DND-41 (cell line): ENCODE results near the gene MDFI.

Experiments used
- ATAC-seq: fragments of 200-7000 bp; cut with Tn5 transposase; 3 replicates; pipeline ENCODE4 v1.9.1; 2021; ENCODE audit warnings: low read depth; ENCODE audit not compliant: insufficient read depth
- DNase-seq: peaks from one replicate; pipeline ENCODE4 v3.0.0-alpha.2; 2020
- H2AFZ ChIP-seq: 2 replicates; pipeline ENCODE4 v1.6.0; 2012; ENCODE audit warnings: low read depth, low read length
- H3K27ac ChIP-seq: 2 replicates; pipeline ENCODE4 v1.5.1; 2012; ENCODE audit warnings: low read length, inconsistent platforms
- H3K27me3 ChIP-seq: fragments of 200-600 bp; sonication (generic); 2 replicates; pipeline ENCODE4 v1.6.0; 2012; ENCODE audit warnings: low read length, mild to moderate bottlenecking, inconsistent platforms; ENCODE audit not compliant: insufficient read depth, poor library complexity
- H3K36me3 ChIP-seq: 2 replicates; pipeline ENCODE4 v1.5.1; 2012; ENCODE audit warnings: low read length, inconsistent platforms; ENCODE audit not compliant: insufficient read depth
- H3K4me1 ChIP-seq: 2 replicates; pipeline ENCODE4 v1.5.1; 2012; ENCODE audit warnings: mild to moderate bottlenecking, low read length; ENCODE audit not compliant: insufficient read depth
- H3K4me2 ChIP-seq: 2 replicates; pipeline ENCODE4 v1.6.0; 2012; ENCODE audit warnings: mild to moderate bottlenecking, moderate library complexity, low read length, inconsistent platforms; ENCODE audit not compliant: insufficient read depth
- H3K4me3 ChIP-seq, 2 experiments: fragments of 200-600 bp in 1 of 2; shearing (Covaris generic) in 1 of 2; 2 replicates each; pipeline ENCODE4 v1.5.1; 2012 to 2016; ENCODE audit warnings: inconsistent platforms in 2 of 2, low read length in 2 of 2, mild to moderate bottlenecking in 2 of 2, low read depth in 1 of 2, moderate library complexity in 1 of 2
- H3K79me2 ChIP-seq: 2 replicates; pipeline ENCODE4 v1.6.0; 2012; ENCODE audit warnings: low read length, inconsistent platforms; ENCODE audit not compliant: insufficient read depth
- H3K9ac ChIP-seq: 2 replicates; pipeline ENCODE4 v1.6.0; 2012; ENCODE audit warnings: low read depth, mild to moderate bottlenecking, inconsistent platforms, low read length, moderate library complexity
- H3K9me3 ChIP-seq: 2 replicates; pipeline ENCODE4 v1.5.1; 2012; ENCODE audit warnings: low read length, moderate library complexity, mild to moderate bottlenecking, inconsistent platforms; ENCODE audit not compliant: insufficient read depth, severe bottlenecking
- H4K20me1 ChIP-seq: 2 replicates; pipeline ENCODE4 v1.6.0; 2012; ENCODE audit warnings: low read length; ENCODE audit not compliant: insufficient read depth
- EZH2 ChIP-seq: IDR thresholded peaks from 3 replicates; pipeline ENCODE4 v1.6.1; 2012; ENCODE audit warnings: borderline replicate concordance, low read depth, mild to moderate bottlenecking, moderate library complexity, low read length, inconsistent platforms; ENCODE audit not compliant: severe bottlenecking
- TF ChIP-seq, protein P1 (sequence below): IDR thresholded peaks from 2 replicates; pipeline ENCODE4 v1.5.1; 2012; ENCODE audit warnings: borderline replicate concordance, low read length, moderate library complexity, mild to moderate bottlenecking; ENCODE audit not compliant: poor library complexity, severe bottlenecking; ENCODE audit errors: extremely low read depth

Gene MDFI

DNA sequence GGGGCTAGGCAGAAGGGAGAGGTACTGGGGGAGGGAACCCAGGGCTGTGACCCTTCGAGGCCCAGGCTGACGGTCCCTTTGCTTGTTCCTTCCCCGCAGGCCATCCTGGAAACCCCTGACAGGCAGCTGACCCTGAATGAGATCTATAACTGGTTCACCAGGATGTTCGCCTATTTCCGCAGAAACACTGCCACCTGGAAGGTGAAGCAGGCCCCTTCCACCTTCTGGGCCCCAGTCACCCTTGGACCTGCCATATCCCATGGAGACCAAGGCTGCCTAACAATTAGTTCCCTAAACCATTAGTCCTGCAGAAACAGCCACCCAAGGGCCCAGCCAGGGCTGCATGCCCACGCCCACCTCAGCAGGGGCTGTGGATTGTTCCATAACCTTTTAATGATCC is 47.1 kb upstream of the MDFI start:
- no peaks in the 10 kb centered on the region for H3K27me3 ChIP-seq
- H3K27ac ChIP-seq, result no peak overlapping the region
- H3K4me2 ChIP-seq, result no peak overlapping the region
- no peak overlapping the region for H3K4me3 ChIP-seq
- TF ChIP-seq, protein P1, sequence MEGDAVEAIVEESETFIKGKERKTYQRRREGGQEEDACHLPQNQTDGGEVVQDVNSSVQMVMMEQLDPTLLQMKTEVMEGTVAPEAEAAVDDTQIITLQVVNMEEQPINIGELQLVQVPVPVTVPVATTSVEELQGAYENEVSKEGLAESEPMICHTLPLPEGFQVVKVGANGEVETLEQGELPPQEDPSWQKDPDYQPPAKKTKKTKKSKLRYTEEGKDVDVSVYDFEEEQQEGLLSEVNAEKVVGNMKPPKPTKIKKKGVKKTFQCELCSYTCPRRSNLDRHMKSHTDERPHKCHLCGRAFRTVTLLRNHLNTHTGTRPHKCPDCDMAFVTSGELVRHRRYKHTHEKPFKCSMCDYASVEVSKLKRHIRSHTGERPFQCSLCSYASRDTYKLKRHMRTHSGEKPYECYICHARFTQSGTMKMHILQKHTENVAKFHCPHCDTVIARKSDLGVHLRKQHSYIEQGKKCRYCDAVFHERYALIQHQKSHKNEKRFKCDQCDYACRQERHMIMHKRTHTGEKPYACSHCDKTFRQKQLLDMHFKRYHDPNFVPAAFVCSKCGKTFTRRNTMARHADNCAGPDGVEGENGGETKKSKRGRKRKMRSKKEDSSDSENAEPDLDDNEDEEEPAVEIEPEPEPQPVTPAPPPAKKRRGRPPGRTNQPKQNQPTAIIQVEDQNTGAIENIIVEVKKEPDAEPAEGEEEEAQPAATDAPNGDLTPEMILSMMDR, result no peak
- no peak for TF ChIP-seq EZH2
- DNase-seq (no peak), ATAC-seq (no peak)
- no peaks in the 10 kb centered on the region for H4K20me1 ChIP-seq
- peaks cover 86% of the 10 kb centered on the region for H3K36me3 ChIP-seq
- H3K9ac ChIP-seq, result no peak overlapping the region
- no peak overlapping the region for H2AFZ ChIP-seq
- H3K79me2 ChIP-seq, result no peaks in the 10 kb centered on the region
- no peaks in the 10 kb centered on the region for H3K9me3 ChIP-seq
- H3K4me1 ChIP-seq, result no peaks in the 10 kb centered on the region

DNA sequence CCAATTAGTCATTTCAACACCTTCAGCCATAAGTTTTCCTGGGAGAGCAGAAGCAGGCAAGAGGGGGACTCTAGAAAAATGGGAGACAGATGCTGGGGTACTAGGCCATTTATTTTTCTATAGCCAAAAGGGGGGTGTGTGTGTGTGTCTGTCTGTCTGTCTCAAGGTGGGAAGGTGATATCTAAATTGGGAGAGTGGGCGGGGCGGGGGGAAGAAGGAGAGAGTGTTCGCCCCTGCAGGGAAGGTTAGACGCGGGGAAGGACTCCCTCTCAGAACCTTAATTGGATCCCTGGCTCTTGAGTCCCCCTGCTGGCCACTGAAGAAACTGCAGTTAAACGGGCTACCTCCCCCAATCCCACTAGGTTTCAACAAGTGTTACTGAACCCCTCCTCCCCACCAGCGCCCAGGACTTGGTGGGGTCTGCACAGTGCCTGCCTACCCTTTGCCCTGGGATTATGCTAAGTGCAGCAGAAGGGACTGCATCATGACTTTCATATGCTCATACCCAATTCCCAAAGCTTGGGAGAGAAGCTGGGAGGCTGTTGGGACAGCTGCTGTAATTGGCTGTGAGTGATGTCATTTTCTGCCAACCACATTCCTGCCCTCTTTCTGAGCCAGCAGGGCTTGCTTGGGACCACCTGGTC is 46.3 kb upstream of the MDFI start:
- Histone ChIP-seq H3K4me2 (no peak overlapping the region), H3K9me3 (no peaks in the 10 kb centered on the region), H3K27ac (0 out of 2 replicates have a peak overlapping the region, but pooled peaks have one; percentile 5), H2AFZ (no peak overlapping the region), H3K4me3 (no peak overlapping the region), H3K4me1 (no peaks in the 10 kb centered on the region), H3K9ac (no peak overlapping the region), H3K36me3 (peaks cover 87% of the 10 kb centered on the region), H4K20me1 (no peaks in the 10 kb centered on the region), H3K79me2 (no peaks in the 10 kb centered on the region), H3K27me3 (no peaks in the 10 kb centered on the region)
- ATAC-seq, result peak; percentile 88
- DNase-seq, result peak; percentile 82
- TF ChIP-seq EZH2, result no peak
- TF ChIP-seq, protein P1, result peak; percentile 98

DNA sequence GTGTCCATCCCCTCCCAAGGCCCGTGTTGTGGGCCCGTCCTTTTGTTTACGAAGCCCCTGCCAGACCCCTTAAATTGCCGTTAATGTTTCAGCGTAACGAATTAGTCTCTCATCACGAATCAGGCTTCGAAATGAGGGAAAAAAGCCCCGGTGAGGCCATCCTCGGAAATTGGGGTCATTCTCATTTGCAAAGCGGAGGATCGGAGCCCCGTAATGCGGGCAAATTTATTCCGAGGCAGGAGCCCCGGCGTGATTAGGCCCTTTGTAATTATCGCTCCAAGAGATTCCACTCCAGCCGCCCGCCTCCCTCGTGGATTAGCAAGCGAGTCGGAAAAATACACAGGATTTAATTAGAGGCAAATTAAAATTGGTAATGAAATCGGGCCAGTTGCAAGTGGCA is 44.9 kb upstream of the MDFI start:
- no peaks in the 10 kb centered on the region for H3K79me2 ChIP-seq
- no peak for TF ChIP-seq EZH2
- TF ChIP-seq, protein P1, result no peak
- H3K4me2 ChIP-seq, result no peak overlapping the region
- DNase-seq (no peak), ATAC-seq (no peak)
- no peak overlapping the region for H3K9ac ChIP-seq
- H3K4me1 ChIP-seq, result no peaks in the 10 kb centered on the region
- H2AFZ ChIP-seq, result no peak overlapping the region
- H3K27me3 ChIP-seq, result no peaks in the 10 kb centered on the region
- no peaks in the 10 kb centered on the region for H4K20me1 ChIP-seq
- peaks cover 80% of the 10 kb centered on the region for H3K36me3 ChIP-seq
- H3K27ac ChIP-seq, result no peak overlapping the region
- H3K4me3 ChIP-seq, result no peak overlapping the region
- no peaks in the 10 kb centered on the region for H3K9me3 ChIP-seq
